ENCODE measurements around the gene ITGB1BP1.

ITGB1BP1 gene

DNA sequence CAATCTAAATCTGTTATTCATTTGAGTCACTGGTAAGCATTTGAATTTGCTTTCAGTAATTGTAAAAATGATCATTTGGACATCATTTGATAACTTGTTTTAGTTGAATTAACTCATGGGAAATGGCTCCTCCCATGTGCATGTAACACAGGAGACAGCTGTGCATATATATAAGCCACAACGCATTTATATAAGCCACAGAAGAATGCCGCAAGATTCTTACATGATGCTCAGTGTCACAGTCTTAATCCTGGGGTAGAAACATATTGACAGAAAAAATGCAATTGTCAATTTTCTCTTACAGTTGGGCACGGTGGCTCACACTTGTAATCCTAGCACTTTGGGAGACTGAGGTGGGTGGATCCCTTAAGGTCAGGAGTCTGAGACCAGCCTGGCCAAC lies 37.8 kb upstream of the ITGB1BP1 start:
- no peak for TF ChIP-seq TAF1 (IDR thresholded peaks at IDR 0.05; ENCODE audit: borderline replicate concordance, insufficient read depth, low read length)
- no peak for TF ChIP-seq SIN3A (IDR thresholded peaks at IDR 0.05; ENCODE audit: borderline replicate concordance, insufficient read depth, low read length)
- TF ChIP-seq, protein P1, sequence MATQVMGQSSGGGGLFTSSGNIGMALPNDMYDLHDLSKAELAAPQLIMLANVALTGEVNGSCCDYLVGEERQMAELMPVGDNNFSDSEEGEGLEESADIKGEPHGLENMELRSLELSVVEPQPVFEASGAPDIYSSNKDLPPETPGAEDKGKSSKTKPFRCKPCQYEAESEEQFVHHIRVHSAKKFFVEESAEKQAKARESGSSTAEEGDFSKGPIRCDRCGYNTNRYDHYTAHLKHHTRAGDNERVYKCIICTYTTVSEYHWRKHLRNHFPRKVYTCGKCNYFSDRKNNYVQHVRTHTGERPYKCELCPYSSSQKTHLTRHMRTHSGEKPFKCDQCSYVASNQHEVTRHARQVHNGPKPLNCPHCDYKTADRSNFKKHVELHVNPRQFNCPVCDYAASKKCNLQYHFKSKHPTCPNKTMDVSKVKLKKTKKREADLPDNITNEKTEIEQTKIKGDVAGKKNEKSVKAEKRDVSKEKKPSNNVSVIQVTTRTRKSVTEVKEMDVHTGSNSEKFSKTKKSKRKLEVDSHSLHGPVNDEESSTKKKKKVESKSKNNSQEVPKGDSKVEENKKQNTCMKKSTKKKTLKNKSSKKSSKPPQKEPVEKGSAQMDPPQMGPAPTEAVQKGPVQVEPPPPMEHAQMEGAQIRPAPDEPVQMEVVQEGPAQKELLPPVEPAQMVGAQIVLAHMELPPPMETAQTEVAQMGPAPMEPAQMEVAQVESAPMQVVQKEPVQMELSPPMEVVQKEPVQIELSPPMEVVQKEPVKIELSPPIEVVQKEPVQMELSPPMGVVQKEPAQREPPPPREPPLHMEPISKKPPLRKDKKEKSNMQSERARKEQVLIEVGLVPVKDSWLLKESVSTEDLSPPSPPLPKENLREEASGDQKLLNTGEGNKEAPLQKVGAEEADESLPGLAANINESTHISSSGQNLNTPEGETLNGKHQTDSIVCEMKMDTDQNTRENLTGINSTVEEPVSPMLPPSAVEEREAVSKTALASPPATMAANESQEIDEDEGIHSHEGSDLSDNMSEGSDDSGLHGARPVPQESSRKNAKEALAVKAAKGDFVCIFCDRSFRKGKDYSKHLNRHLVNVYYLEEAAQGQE (IDR thresholded peaks at IDR 0.05; ENCODE audit: insufficient read depth in 1 of 2, low read depth in 2 of 2, low read length in 2 of 2) = no peak
- TF ChIP-seq POLR2AphosphoS5 (IDR thresholded peaks at IDR 0.05; ENCODE audit: low read depth, low read length) = no peak
- no peak for TF ChIP-seq FOXP2 (optimal IDR thresholded peaks at IDR 0.05; ENCODE audit: borderline replicate concordance, extremely low read depth, extremely low read length, insufficient read depth)

DNA sequence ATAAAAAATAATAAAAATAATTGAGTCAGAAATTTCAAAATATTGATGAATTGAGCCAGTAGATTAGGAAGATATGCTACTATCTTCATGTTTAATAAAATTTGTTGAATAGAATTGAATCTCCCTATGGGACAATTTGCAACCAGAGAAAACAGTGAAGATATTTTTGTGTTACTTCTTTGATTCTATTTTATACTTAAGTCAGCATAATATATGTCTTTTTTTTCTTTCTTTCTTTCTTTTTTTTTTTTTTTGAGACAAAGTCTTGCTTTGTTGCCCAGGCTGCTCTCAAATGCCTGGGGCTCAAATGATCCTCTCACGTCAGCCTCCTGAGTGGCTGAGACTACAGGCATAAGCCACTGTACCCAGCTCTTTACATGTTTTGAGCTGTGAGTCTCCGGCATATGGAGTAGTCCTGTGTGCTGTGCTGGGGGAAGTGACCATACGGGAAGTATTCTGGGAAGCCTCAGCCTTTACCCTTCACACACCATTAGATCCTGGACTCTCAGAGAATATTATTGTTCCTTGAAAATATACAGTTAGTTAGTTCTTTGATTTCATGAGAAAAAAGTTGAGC lies 37.2 kb upstream of the ITGB1BP1 start:
- no peak for TF ChIP-seq SIN3A (IDR thresholded peaks at IDR 0.05; ENCODE audit: borderline replicate concordance, insufficient read depth, low read length)
- no peak for TF ChIP-seq POLR2AphosphoS5 (IDR thresholded peaks at IDR 0.05; ENCODE audit: low read depth, low read length)
- TF ChIP-seq, protein P1 (IDR thresholded peaks at IDR 0.05; ENCODE audit: insufficient read depth in 1 of 2, low read depth in 2 of 2, low read length in 2 of 2) = no peak
- no peak for TF ChIP-seq TAF1 (IDR thresholded peaks at IDR 0.05; ENCODE audit: borderline replicate concordance, insufficient read depth, low read length)
- no peak for TF ChIP-seq FOXP2 (optimal IDR thresholded peaks at IDR 0.05; ENCODE audit: borderline replicate concordance, extremely low read depth, extremely low read length, insufficient read depth)

DNA sequence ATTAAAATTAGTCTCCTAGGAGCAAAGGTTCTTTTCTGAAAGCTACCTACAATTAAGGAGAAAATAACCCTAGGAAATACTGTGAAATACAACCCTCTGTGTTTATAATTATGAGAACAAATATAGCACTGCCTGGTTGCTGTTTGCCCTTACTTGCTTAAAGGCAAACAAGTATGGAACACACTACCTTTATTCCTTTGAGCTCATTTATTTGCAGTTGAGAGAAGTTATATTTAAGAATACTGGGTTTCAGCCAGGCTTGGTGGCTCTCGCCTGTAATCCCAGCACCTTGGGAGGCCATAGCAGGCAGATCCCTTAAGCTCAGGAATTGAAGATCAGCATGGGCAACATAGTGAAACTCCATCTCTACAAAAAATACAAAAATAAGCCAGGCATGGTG lies 27.9 kb upstream of the ITGB1BP1 start:
- TF ChIP-seq TAF1 (IDR thresholded peaks at IDR 0.05; ENCODE audit: borderline replicate concordance, insufficient read depth, low read length) (no peak), POLR2AphosphoS5 (IDR thresholded peaks at IDR 0.05; ENCODE audit: low read depth, low read length) (no peak), FOXP2 (optimal IDR thresholded peaks at IDR 0.05; ENCODE audit: borderline replicate concordance, extremely low read depth, extremely low read length, insufficient read depth) (no peak), SIN3A (IDR thresholded peaks at IDR 0.05; ENCODE audit: borderline replicate concordance, insufficient read depth, low read length) (no peak)
- TF ChIP-seq, protein P1 (IDR thresholded peaks at IDR 0.05; ENCODE audit: insufficient read depth in 1 of 2, low read depth in 2 of 2, low read length in 2 of 2) = no peak

DNA sequence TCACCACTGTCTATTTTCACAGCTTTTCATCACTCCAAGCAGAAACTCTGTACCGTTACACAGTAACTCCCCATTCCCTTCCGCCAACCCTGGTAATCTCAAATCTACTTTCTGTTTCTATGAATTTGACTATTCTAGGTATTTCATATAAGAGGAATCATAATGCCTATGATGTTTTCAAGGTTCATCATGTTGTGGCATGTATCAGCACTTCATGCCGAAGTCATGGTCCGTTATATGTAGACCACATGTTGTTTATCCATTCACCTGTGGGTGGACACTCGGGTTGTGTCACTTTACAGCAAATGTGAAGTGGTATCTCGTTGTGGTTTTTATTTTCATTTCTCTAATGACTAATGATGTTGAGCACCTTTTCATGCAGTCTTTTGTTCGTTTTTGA lies 21.8 kb upstream of the ITGB1BP1 start:
- TF ChIP-seq SIN3A (IDR thresholded peaks at IDR 0.05; ENCODE audit: borderline replicate concordance, insufficient read depth, low read length) = no peak
- TF ChIP-seq, protein P1 (IDR thresholded peaks at IDR 0.05; ENCODE audit: insufficient read depth in 1 of 2, low read depth in 2 of 2, low read length in 2 of 2) = no peak
- TF ChIP-seq TAF1 (IDR thresholded peaks at IDR 0.05; ENCODE audit: borderline replicate concordance, insufficient read depth, low read length) = no peak
- TF ChIP-seq POLR2AphosphoS5 (IDR thresholded peaks at IDR 0.05; ENCODE audit: low read depth, low read length) = no peak
- no peak for TF ChIP-seq FOXP2 (optimal IDR thresholded peaks at IDR 0.05; ENCODE audit: borderline replicate concordance, extremely low read depth, extremely low read length, insufficient read depth)

Measured in PFSK-1 (cell line).